NOMO-1 (cell line): ENCODE data around the gene PLA2G3.

Experiments used
- DNase-seq, 2 experiments: peaks; one replicate each; lab custom pipeline; 2025; ENCODE audit not compliant: unreplicated experiment in 2 of 2; lab: John Stamatoyannopoulos, UW

PLA2G3 gene, protein sequence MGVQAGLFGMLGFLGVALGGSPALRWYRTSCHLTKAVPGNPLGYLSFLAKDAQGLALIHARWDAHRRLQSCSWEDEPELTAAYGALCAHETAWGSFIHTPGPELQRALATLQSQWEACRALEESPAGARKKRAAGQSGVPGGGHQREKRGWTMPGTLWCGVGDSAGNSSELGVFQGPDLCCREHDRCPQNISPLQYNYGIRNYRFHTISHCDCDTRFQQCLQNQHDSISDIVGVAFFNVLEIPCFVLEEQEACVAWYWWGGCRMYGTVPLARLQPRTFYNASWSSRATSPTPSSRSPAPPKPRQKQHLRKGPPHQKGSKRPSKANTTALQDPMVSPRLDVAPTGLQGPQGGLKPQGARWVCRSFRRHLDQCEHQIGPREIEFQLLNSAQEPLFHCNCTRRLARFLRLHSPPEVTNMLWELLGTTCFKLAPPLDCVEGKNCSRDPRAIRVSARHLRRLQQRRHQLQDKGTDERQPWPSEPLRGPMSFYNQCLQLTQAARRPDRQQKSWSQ

DNA sequence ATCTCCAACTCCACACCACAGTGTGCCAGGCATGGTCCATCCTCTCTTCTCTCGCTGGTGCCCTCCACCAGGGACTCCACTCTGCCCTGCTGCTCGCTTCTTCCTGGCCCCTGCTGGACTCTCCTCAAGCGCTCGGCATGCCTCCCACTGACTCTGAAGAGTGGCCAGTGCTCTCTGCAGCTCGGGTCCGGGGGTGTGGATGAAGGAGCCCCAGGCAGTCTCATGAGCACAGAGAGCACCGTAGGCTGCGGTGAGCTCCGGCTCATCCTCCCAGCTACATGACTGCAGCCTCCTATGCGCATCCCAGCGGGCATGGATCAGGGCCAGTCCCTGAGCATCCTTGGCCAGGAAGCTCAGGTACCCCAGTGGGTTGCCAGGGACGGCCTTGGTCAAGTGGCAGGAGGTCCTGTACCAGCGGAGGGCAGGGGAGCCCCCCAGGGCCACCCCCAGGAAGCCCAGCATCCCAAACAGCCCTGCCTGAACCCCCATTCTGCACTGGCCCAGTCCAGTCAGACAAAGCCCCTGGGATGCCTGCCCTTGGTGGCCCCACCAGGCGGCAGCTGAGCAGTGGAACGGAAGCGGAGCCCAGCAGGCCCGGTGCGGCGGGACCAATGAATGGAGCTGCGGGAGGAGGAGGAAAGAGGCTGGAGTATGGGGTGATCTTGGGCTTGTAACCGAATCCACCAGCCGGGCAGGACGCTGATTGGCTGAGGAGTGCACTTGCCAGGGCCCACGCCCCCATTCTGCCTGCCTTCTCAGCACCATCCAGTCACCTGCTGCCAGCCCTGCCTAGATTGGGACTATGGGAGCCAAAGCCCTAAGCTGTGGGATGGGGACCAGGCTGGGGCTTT, at the start of gene PLA2G3:
Gene PLA2G3 (minus strand): TSS at position 643 of the 851 bp plus-strand sequence. CDS start 154 bp downstream, at position 489.
- no peak for DNase-seq

DNA sequence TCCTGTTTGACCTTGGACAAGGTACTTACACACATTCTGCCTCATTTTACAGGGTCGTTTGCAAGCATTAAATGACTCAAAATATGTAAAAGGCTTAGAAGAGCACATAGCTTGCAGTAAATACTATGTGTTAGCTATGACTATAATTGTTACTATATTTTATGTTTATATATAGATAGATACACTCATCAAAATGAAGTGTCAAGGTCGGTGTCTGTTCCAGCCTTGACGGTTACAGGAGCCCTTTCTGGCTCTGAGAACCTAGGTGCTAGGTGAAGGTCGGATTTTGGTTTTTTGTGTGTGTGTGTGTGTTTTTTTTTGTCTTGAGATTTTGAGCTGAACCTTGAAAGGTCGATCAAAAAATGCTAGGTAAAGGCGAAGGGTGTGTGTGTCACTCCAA, 47.3 kb upstream of the PLA2G3 start:
- DNase-seq: no peak

DNA sequence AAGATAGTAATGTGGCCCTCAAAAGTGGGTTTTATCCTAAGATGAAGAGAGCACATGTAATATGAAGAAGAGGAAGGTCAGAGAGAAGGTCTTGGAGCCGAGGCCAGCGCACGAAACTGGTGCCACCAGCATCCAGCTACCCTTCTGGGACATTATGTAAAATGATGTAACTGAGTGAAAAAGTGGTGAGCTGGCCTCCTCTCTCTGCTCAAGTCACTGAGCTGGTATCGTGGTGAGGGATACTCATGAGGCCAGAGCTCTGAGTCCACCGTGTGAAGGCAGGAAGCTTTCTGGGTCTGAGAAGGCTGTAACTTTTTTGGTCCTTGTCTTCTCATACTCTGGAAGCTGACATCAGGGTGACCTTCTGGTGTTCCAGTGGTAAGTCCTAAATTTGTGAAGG, 44.7 kb upstream of the PLA2G3 start:
- no peak for DNase-seq

DNA sequence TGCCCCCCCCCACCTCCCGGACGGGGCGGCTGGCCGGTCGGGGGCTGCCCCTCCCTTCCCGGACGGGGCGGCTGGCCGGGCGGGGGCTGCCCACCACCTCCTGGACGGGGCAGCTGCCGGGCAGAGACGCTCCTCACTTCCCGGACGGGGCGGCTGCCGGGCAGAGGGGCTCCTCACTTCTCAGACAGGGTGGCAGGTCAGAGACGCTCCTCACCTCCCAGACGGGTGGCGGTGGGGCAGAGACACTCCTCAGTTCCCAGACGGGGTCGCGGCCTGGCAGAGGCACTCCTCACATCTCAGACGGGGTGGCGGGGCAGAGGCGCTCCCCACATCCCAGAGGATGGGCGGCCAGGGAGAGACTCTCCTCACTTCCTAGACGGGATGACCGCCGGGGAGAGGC, 43.7 kb upstream of the PLA2G3 start:
- DNase-seq: no peak

DNA sequence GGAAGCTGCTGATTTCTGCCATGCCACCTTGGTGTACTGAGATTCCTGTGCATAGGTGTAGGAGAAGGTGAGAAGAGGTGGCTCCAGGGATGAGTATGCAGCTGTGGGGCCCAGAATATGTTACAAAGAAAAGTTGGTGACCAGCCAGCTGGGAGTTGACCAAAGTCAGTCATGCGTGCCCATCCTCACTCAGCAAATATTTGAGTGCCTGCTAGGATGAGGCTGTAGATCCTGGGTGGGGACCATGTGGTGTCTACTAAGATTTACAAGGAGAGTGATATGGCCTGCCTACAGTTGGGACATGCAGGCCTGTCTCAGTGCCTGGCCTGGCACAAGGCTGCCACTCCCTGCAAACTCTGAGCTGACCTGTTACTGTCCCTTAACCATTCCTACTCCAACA, 39.0 kb upstream of the PLA2G3 start:
- DNase-seq: no peak

DNA sequence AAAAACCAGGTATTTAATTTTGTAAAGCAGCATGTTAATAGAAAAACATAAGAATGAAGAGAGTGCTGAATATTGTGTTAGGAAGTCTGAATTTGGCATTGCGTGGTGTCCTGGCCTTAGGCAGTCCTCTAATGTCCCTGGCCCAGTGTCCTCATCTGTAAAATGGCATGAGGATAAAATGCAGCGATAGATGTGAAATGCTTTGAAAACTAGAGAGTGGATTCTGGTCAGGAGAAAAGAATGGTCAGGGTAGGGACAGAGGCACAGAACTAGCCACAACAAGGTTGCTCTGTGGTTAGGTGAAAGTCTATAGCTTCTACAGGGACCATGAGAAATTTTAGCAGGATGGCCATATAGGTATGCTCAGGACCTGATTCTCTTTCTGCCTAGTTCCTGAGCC, 38.6 kb upstream of the PLA2G3 start:
- no peak for DNase-seq

DNA sequence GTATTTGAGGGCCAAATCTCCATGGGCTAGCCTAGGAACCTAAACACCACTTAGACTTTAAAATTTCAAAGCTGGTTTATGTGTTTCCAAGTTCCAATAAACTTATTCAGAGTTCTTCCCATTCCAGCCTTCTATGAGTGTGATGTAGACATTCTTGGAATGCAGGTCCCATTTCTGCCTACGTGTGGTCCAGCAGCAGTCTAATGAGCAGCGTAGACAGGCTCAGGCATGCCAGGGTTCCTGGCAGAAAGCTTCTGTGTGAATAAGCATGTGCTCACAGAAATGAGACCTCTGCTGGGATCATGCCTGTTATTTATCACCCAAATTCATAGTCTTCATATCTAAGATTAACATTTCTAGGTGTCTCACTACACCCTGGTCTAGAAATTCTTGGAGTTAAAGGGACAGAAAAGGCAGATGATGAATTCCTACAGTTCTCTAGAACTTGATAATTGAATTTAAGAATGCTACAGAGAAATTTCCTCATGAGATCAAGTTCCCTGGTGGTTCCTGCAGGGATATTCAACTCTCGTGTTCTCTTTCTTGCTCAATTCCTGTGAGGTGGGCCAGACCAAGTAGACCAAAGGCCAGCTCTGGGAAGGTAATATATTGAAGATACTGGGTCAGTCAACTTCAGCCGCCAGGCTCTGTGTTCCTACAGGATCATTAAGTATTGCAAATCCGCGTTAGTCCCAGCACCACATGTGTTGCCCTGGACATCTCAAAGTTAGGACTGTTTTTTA, 37.3 kb upstream of the PLA2G3 start:
- no peak for DNase-seq

DNA sequence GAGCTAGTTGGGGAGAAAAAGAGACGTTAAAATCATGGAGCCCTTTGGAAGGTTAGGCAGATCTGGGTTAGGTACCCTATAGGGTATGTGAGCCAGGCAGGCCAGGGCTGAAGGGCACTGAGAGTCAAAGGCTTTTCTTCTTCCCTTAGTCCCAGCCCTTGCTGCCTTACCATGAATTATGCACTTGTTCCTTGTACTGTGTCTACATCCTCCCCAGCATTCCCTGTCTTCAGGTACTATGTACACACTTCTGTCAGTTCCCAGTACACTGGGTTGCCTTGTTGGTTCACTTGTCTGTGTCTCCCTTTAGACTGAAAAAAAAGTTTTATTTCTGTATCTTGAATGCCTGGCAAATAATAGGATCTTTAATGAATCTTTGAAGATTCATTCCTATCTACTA, 36.6 kb upstream of the PLA2G3 start:
- no peak for DNase-seq

DNA sequence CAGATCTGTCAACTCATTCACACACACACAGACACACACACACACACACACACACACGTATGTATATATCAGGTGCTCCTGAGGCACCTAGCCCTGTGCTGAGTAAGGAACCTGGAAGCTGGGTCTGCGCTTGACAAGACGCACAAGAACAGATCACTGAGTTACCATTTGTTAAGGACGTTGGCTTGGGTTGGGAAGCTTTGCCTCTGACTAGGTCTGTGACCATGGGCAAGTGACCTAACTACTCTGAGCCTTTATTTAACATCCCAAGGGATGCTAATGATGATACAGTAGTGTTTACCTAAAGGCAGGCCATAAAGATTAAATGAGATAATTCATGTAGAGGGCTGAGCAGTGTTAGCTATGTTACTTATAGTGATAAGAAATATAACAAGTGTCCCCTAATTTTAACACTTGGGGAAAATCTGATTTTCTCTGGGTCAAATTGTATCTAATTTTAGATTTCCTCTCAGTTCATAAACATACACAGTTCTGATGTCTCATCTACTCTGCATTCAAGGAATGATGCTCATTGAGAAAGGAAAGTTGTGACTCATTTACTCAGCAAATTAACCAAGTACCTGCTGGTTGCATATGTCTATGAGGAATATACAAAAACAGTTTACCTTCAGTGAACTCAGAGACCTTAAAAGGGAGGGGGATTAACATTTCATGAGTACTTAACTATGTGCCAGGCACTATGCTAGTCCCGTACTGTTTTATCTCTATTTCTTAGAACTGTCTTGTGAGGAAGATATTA, 33.3 kb upstream of the PLA2G3 start:
- no peak for DNase-seq

DNA sequence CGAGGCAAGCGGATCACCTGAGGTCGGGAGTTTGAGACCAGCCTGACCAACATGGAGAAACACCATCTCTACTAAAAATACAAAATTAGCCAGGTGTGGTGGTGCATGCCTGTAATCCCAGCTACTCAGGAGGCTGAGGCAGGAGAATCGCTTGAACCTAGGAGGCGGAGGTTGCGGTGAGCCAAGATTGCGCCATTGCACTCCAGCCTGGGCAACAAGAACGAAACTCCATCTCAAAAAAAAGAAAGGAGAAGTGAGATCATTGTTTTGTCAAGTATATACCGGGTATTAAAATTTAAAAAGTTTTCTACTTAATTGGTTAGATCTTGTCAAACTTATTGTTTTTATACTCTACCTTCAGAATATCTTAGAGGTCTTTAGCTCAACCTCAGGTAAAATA, 31.4 kb upstream of the PLA2G3 start:
- peak; percentile 36 to 70 for DNase-seq

DNA sequence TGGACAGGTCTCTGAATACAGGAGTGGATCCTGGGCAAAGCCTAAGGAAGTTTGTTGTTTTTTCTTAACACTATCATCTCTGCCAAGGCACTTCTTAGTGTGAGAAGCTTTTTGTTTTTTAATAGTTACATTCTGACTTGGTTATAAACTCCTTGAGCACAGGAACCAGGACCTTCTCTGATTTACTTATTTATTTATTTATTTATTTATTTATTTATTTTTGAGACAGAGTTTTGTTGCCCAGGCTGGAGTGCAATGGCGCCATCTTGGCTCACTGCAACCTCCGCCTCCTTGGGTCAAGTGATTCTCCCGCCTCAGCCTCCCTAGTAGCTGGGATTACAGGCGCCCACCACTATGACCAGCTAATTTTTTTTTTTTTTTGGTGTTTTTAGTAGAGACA, 30.7 kb upstream of the PLA2G3 start:
- DNase-seq: no peak

DNA sequence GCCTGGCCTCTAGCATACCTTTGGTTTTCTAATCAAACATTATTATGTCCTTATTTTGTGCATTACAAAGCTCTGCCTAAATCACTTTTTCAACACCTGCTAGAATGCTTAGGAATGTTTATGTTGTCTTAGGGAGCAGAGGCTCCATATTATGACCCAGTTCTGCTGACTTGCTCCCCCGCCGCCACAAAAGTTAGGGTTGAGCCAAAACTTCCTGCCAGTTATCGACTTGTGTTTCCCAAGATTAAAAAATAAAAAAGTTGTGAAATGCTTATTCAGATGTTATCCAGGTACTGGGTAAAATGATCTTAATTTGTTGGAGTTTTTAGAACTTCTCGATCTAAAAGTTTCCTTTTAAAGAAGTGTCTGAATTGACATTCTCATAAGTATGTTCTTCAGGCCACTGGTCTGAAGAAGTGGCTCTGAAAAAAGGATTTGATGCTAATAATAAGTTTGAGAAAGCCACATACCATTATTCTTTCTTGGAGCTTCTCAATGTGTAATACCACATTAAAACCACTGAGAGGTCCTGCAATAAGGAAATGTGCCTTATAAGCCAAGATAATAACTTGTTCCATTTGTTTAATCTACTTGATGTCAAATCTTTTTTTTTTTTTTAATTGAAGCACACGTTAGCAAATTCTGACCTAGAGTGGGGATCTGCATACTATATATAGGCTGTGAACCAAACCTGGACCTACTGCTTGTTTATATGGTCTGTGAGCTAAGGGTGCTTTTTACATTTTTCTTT, 21.9 kb upstream of the PLA2G3 start:
- peak in 1 of 2 experiments; percentile 17 for DNase-seq

DNA sequence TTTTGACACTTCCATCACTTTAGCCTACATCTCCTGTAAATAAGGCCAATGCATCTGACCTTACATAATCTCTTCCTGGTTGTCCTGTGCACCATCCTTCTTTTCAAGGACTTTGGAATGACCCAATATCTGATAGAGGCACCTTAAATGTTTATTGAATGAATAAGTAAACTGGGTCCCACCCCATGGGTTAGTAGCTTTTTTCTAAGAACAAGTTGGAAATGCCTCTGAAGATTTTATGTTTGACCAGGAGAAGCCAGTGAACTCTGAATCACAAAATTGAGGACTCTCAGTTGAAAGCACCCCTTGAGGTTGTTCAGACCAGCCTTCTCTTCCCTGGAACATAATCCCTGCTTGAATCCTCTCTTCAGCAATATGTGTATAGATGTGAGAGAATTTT, 21.1 kb upstream of the PLA2G3 start:
- DNase-seq: no peak

DNA sequence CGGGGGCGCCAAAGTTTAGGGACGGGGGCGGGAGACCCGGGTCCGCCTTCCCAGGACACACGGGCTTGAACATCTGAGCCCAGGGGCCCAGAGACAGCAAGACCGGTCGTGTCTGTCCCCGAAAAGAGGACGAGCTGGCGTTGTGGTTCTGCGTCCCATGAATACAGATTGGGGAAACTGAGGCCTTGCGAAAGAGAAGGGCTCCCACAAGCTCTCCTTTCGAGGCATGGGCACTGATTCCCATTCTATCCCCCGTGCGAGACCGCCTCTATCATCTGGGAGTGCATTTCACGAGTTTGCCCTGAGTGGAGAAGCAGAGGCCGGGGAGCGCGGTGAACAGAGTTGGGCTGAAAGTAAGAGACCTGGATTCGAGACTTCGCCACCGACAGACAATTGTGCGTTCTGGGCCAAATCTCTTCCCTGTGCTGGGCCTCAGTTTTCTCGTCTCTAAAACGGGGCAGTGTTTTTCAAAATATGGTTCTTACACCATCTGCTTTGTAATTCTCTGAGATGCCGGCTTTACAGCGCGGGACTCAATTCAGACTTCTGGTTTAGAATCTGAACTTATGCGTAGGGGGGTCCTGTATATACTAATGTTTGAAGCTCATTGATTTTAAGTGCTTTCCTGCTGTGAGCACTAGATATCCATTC, 20.1 kb upstream of the PLA2G3 start:
- no peak for DNase-seq

DNA sequence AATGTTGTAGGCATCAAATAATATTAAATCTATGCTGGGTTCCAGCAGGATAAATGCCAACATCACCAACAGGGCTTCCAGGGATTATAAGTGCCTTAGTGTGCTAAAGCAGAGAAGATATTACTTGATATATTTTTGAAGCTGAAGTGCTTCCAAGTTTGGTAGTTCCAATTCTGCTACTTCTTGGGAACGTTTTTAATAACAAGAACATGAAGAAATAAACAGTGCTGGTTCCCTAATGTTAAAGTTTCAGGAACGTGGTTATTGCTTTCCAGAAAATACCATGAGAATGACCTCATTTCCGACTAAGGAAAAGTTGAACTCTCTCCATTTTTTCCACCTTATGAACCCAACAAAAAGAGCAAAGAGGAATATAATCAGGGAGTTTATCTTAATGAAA, 15.1 kb upstream of the PLA2G3 start:
- DNase-seq: no peak

DNA sequence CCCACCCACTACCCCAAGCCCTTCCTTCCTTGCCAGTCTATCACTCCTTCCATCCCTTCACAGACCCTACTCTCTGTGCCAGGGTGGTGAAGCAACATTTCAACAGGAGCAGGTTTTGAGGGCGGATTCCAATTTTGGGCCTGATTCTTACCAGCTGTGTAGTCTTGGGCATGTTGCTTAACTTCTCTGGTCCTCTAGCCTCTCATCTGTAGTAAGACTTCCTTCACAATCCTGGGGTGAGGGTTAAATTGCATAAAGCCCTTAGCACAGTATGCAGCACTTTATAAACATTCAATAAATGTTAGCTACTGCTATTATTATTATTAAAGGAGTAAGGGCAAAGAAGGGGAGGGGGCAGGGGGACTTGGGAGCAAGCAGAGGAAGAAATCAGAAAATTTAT, 14.7 kb upstream of the PLA2G3 start:
- DNase-seq: no peak

DNA sequence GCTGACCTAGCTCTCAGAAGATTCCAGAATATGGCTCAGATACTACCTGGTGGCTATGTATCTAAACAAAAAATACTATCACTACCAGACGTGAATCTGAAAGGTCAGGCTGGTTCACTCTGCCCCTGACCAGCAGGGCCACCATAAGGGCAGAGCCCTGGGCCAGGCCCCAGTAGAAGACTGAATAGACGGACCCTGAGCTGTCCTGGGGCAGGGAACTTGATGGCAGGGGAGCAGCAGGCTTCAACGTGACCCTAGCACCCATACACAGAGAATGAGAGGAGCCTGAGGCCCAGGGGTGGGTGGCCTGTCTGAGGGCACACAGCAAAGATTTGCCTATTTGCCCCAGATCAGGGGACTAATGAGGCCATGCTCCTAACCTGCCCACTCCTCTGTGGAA, 13.0 kb upstream of the PLA2G3 start:
- DNase-seq: no peak

DNA sequence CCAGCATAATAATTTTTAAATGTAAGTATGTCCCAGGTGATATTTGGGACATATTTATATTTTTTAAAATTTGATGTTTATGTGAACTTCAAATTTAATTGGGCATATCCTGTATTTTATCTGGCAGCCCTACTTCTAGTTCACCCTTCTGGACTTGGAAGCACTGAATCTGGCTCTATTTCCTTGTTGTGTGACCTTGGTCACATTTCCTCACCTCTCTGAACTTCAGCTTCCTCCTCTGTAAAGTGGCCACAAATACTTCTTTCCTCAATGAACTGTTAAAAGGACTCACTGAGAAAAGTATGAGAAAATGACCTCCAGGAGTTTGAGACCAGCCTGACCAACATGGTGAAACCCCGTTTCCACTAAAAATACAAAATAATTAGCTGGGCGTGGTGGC, 11.6 kb upstream of the PLA2G3 start:
- DNase-seq: no peak

DNA sequence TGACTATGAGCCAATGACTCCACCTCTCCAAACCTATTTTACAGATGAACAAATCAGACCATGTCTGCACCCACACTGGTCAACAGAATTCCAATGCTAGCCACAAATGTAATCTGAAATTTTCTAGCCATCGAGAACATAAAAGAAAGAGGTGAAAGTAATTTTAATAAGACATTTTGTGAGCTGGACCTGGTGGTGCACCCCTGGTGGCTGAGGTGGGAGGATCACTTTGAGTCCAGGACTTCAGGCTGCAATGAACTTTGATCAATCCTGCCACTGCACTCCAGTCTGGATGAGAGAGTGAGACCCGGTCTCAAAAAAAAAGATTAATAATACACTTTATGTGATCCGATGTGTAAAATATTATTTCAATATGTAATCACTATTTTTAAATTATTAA, 10.3 kb upstream of the PLA2G3 start:
- no peak for DNase-seq
